ENCODE data around the gene DEFB124.

DEFB124 gene

GRCh38 chr20:31516166-31516565 is 41.2 kb upstream of the DEFB124 start:
- Histone ChIP-seq H3K4me3 (ENCODE audit: low read depth, low read length) (peak overlapping the region; percentile 100), H3K27me3 (replicated peaks) (no peaks in the 10 kb centered on the region), H3K36me3 (replicated peaks) (peaks cover 11% of the 10 kb centered on the region), H3K27ac (no peak overlapping the region)
- no peak for TF ChIP-seq CTCF (IDR thresholded peaks at IDR 0.05; ENCODE audit: low read depth, low read length, missing control alignments)
- in situ Hi-C loops (cut with HindIII; ENCODE audit: low pct_ligation_motif_present, low sequenced_read_pairs) = no loop called here
- DNase-seq = no peak

- no peak overlapping the region for H3K27ac ChIP-seq
These were observed 40.8 kb upstream of the DEFB124 start for GRCh38 chr20:31515775-31516107.

DNA sequence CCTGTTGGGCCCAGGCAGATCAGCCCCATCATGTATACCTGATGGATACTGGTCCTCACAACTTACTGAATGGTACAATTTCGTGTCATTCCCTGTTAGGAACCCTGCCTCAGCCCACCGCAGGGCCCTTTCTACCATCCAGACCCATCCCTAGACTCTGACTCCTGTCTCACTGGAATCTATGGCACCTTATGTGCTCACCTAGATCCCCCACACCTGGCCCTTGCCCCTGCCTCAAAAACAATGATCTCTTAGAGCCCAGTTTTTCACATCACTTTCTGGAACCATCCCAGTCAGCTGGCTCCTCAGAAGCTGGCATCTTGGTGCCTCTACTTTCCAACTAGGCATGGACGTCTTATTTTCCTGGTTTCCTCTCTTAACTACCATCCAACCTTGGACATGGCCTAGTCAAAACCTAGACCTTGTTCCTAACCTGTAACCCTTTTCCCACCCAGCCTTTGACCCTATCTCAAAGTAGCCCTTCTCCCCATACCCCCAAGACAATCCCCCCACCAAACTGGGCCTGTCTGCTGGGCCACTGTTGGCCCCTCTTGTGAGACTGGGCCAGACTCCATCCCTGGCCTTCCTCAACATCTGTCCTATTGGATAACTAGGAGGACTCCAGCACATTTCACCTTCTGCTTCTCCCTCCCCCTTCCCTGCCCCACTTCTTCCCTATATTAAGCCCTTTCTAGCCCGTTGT is 40.3 kb upstream of the DEFB124 start:
- Histone ChIP-seq H3K27ac (peak overlapping the region; percentile 66), H3K36me3 (replicated peaks) (peaks cover 5% of the 10 kb centered on the region), H3K27me3 (replicated peaks) (no peaks in the 10 kb centered on the region), H3K4me3 (ENCODE audit: low read depth, low read length) (peak overlapping the region; percentile 100)
- no peak for TF ChIP-seq CTCF (IDR thresholded peaks at IDR 0.05; ENCODE audit: low read depth, low read length, missing control alignments)
- DNase-seq = no peak
- in situ Hi-C loops (cut with HindIII; ENCODE audit: low pct_ligation_motif_present, low sequenced_read_pairs) = no loop called here

More at GRCh38 chr20:31515775-31516107, 40.8 kb upstream of the DEFB124 start:
- TF ChIP-seq CTCF (IDR thresholded peaks at IDR 0.05; ENCODE audit: low read depth, low read length, missing control alignments) = no peak
- Histone ChIP-seq H3K27me3 (replicated peaks) (no peaks in the 10 kb centered on the region), H3K36me3 (replicated peaks) (peaks cover 7% of the 10 kb centered on the region), H3K4me3 (ENCODE audit: low read depth, low read length) (peak overlapping the region; percentile 100)
- no peak for DNase-seq
- in situ Hi-C loops (cut with HindIII; ENCODE audit: low pct_ligation_motif_present, low sequenced_read_pairs) = no loop called here

GRCh38 chr20:31514154-31515071 is 39.5 kb upstream of the DEFB124 start, which contains the start of gene HM13:
TSS of gene HM13 (plus strand) at chr20:31514442. CDS start at chr20:31514552, 110 bp downstream.
- TF ChIP-seq CTCF (IDR thresholded peaks at IDR 0.05; ENCODE audit: low read depth, low read length, missing control alignments) = peak; percentile 75
- in situ Hi-C loops (cut with HindIII; ENCODE audit: low pct_ligation_motif_present, low sequenced_read_pairs) = no loop called here
- peak within 1 kb of the TSS; percentile 66 for H3K27ac ChIP-seq
- H3K27me3 ChIP-seq (replicated peaks) = no peaks in the 10 kb centered on the region
- peak within 1 kb of the TSS; percentile 100 for H3K4me3 ChIP-seq (ENCODE audit: low read depth, low read length)
- peaks cover 5% of the 10 kb centered on the region for H3K36me3 ChIP-seq (replicated peaks)
- DNase-seq = peak; percentile 85

DNA sequence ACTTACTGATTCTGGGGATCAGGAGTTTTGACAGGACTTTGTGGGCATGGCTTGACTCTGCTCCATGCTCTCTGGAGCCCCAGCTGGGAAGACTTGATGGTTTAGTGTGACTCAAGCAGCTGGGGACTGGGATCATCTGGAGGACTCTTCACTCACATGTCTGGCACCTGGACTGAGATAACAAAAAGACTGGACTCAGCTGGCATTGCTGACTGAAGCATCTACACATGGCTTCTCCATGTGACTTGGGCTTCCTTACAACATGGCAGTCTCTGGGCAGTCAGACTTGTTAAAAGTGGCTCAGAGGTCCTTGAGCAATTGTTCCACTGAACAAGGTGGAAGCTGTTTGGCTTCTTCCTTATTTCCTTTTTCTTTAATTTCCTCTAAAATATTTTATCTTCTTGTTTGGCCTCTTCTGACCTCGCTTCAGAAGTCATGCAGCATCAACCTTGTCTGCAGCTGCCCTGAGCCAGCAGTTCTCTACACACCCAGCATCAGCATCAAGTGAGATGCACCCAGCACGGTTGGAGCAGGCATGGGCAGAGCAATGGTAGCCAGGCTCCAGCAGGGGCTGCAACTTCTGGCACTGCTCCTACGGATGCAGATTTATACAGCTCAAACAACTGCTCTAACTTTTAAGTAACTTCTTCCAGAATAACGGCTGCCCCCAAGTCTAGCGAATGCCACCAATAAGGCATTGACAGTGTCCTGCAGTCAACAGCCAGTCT is 33.8 kb upstream of the DEFB124 start:
- in situ Hi-C loops (cut with HindIII; ENCODE audit: low pct_ligation_motif_present, low sequenced_read_pairs) = no loop called here
- no peak for TF ChIP-seq CTCF (IDR thresholded peaks at IDR 0.05; ENCODE audit: low read depth, low read length, missing control alignments)
- H3K27me3 ChIP-seq (replicated peaks) = no peaks in the 10 kb centered on the region

More for the DNA sequence above, 33.8 kb upstream of the DEFB124 start:
- no peak for DNase-seq
- H3K27ac ChIP-seq = no peak overlapping the region
- H3K36me3 ChIP-seq (replicated peaks) = no peaks in the 10 kb centered on the region
- no peak overlapping the region for H3K4me3 ChIP-seq (ENCODE audit: low read depth, low read length)

Measured in brain microvascular endothelial cell (primary cell).